Forelimb muscle (tissue), 1 donor: Measurements from ENCODE around the gene TMEM107. TPM values are rescaled to one million over a fixed set of nuclear protein-coding genes. Genes with fewer than 3 reads are reported as not detected.
A peak's percentile ranks its signal among the peaks of the same experiment; 100 is the strongest.
"Not testable (repeated sequence)": the region's sequence is repeated elsewhere in the genome, so short reads cannot be mapped to it uniquely, and the experiment has no call there.

Experiments
- DNase-seq: peaks from one replicate; pipeline ENCODE4 v3.0.0-alpha.2; 2013; ENCODE audit warnings: low read depth
- polyA plus RNA-seq: library from polyadenylated mRNA; unstranded; fragments of 120-200 nt; gene quantifications from one replicate; pipeline ENCODE4 v1.2.1, GENCODE V29; 2013; ENCODE audit not compliant: insufficient read length

Gene TMEM107
- 5.7 TPM for polyA plus RNA-seq

GRCh38 chr17:8176197-8176940 lies at the start of gene TMEM107:
TSS of gene TMEM107 (minus strand) at chr17:8176380. CDS start at chr17:8176286, 94 bp downstream.
- no peak for DNase-seq

DNA sequence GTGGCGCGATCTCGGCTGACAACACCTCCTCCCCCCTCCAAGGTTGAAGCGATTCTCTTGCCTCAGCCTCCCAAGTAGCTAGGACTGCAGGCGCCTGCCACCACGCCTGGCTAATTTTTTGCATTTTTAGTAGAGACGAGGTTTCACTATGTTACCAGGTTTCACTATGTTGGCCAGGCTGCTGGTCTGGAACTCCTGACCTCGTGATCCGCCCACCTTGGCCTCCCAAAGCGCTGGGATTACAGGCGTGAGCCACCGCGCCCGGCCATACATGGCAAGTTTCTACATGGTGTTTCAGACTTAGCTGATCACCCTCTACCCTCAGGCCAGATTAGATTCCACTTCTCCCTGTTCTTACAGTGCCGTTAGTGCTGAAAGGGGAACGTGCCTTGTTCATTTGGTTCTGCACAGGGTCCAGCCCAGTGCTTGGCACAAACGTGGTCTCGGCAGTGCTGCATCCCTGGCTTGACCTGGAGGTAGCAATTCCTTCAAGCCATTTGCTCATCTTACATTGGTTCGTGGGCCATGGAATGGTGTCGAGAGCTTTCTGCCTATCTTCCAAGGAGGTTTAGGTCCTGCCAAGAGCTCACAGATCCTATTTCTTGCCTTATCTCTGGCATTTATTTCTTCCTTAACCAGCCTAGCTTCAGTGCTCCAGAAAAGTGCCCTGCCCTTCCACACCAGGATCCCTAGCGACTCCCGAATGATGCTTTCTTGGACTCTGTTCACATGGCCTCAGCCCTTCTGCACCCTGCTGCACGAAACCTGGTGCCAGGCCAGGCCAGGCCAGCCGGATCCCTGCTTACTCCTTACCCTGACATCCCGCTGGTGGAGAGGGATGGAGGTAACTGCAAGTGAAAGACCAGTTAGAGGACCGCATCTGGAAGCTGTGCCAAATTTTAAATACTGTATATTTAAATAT lies 49.0 kb upstream of the TMEM107 start:
- DNase-seq, result no peak

DNA sequence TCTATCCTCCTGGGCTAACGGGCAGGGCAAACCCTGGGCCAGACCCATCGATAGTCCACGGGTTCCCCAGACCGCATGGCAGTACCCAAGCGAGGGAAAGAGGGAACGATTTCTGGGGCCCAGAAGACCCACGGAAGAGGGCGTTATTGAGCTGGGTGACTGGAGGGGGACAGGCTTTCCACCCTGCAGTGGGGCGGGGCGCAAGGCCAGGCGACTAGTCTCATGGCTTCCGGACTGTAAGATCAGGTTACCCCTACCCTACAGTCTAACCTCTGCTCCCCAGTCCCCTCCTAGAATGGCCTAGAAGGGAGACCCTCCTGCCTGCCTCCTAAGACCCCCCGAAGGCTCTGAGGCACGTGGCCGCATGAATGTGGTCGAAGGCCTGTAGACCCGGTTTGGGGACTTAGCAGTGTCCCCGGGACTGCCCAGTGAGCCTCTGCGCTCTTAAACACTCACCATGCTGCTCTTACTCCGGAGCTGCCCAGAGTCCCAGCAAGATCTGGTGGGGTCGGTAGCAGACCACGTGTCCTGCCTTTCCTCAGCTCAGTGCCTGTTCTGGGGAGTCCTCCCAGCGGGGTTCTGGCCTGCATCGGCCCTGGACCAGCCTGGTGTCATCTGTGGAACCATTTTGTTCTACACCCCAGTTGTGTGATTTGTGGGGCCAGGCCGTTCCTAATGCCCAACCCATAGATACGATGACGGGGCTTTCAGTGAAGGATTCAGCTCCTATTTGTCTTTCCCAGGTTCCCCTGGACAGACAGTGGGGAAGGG lies 47.4 kb upstream of the TMEM107 start:
- no peak for DNase-seq

DNA sequence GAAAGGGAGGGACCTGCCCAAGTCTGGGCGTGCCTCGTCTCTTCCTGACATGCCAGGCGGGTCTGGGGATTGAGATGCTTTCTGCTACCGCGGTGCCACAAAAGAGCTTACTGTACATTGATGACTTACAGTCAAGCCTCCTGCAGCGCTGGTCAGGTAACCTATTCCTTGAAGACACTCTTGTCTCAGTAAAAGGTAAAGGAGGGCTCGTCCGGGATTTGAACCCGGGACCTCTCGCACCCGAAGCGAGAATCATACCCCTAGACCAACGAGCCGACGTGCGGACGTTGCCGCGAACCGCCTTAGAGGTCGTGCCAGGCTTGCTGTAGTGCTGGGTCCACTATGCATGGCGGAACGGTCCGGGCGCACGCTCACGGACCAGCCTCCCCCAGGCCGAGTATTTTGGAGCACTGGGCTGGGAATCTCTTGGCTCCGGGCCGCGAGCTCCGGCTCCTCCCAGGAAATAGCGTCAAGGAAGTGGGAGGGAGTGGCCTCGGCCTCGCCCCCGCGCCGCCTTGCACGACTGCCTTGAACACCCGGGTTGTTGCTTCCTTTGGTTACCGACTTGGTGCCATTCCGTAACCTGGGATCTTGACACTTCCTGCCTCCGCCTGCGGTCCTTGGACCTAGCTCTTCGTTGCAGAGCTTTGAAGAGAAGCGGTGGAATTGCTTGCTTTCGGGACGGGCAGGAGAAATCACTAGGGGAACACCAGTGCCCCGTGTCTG lies 46.6 kb upstream of the TMEM107 start:
- peak; percentile 67 for DNase-seq

DNA sequence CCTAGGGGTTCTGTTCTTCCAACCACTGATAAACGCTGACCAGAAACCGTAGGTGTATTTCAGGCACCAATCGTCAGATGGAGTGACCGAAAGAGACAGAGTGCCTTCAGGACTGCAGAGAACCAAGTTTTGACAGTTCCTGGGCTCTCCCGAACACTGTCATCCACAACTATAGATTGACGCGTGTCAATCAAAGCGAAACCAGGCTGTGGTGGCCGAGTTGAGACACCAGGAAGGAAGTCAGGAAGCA lies 46.1 kb upstream of the TMEM107 start:
- DNase-seq, result no peak

- DNase-seq, result peak; percentile 96
Measured at GRCh38 chr17:8221663-8222379, 45.6 kb upstream of the TMEM107 start.

- peak; percentile 90 for DNase-seq
Measured at GRCh38 chr17:8220783-8221662, 44.8 kb upstream of the TMEM107 start.

- not testable (repeated sequence) for DNase-seq
Measured at GRCh38 chr17:8214000-8214399, 37.8 kb upstream of the TMEM107 start.

DNA sequence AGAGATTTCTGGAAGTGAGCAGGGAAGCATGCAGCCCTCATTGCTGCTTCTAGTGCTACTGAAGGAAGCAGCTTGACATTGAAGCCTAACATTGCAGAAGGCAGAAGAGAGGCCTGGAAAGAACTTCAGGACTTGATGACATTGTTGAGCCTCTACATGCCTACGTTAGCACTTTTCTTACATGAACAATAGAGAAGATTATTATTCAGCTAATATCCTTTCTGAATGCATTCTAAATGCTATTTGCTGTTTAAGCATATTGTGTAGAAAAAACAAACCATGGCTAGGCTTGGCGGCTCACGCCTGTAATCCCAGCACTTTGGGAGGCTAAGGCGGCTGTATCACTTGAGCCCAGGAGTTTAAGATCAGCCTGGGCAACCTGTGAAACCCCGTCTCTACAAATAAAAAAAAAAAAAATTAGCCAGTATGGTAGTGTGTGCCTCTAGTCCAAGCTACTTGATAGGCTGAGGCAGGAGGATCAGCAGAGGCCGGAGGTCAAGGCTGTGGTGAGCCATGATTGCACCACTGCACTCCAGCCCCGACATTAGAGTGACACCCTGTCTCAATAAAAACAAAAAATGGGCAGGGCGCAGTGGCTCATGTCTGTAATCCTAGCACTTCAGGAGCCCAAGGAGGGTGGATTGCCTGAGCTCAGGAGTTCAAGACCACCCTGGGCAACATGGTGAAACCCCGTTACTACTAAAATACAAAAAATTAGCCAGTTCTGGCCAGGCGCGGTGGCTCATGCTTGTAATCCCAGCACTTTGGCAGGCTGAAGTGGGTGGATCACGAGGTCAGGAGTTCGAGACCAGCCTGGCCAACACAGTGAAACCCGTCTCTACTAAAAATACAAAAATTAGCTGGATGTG lies 36.4 kb upstream of the TMEM107 start:
- DNase-seq, result no peak

- no peak for DNase-seq
Measured at GRCh38 chr17:8210761-8211458, 34.7 kb upstream of the TMEM107 start.

GRCh38 chr17:8209907-8210760 lies 34.0 kb upstream of the TMEM107 start, which contains the start of gene AURKB:
TSS of gene AURKB (minus strand) at chr17:8210575. CDS start at chr17:8210224, 351 bp downstream.
- peak; percentile 99 for DNase-seq

DNA sequence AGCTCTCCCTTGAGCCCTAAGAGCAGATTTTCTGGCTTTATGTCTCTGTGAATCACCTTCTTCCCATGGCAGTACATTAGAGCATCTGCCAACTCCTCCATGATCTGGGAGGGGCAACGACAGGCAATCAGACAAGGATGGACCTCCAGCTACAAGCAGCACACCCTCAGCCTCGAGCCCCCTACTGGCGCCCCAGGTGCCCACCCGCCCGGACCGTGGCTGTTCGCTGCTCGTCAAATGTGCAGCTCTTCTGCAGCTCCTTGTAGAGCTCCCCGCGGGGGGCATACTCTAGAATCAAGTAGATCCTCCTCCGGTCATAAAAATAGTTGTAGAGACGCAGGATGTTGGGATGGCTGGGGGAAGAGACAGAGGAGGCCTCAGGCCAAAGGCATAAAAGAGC lies 30.4 kb upstream of the TMEM107 start:
- DNase-seq, result no peak

DNA sequence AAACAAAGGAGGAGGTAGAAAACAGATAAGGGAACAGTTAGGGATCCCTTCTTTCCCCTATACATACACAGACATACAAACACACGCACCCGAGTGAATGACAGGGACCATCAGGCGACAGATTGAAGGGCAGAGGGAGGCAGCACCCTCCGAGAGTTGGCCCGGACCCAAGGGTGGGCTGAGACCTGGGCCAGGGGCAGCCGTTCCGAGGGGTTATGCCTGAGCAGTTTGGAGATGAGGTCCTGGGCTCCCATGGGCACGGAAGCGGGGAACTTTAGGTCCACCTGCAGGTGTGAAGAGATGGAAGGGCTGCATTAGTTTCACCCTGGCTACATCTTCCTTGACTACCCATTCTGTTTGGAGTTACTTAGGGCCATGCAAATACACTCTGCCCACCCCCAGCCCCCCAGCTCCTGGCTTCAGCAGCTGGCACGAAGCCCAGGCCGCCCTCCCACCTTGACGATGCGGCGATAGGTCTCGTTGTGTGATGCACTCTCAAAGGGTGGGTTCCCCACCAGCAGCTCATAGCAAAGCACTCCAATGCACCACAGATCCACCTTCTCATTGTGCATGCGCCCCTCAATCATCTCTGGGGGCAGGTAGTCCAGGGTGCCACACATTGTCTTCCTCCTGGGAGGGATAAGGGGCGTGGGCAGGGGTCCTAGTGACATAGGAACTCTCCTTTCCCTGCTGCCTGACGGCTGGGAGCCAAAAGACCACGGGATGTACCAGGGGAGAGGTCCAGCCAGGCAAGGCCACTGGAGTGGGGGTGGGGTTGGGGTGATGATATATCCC lies 28.8 kb upstream of the TMEM107 start:
- DNase-seq, result no peak

DNA sequence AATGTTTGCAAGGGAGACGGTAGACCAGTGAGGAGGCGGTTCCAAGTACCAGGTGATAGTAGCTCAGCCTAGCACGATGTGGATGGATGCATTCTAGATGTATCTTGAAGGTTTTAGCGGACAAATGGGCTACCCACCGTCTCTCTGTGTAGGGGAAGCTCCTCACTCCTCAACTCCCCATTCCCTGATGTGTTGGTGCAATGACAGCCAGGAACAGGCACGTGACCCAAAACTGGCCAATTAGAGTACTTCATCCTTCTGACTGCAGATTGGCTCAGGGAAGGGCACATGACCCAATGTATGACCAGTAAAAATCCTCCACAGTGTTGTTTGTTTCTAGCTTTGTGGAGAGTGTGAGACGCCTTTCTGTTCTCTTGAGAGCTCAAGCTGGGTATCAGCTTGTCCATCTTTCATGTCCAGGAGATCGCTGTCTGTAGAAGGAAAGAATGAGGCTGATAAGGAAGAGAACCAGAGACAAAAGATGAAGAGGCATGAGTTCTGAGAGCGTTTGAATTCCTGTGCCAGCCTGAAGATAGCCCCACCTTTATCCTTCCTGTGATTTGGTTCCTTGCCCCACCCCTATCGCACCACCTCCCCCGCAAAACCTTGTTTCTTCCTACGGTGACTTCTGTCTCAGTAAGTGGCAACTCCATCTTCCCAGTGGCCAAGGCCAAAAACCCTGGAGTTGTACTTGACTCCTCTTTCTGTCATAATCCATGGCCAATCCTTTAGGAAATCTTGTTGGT lies 16.1 kb upstream of the TMEM107 start:
- DNase-seq, result peak; percentile 88

GRCh38 chr17:8190506-8190905 lies 14.3 kb upstream of the TMEM107 start:
- no peak for DNase-seq
